NB4 (cell line): ENCODE measurements around the gene ABCC4.
A peak's percentile ranks its signal among the peaks of the same experiment; 100 is the strongest.
"Not testable (repeated sequence)": the region's sequence is repeated elsewhere in the genome, so short reads cannot be mapped to it uniquely, and the experiment has no call there.

Experiments used
- DNase-seq: peaks from one replicate; pipeline ENCODE4 v3.0.0; 2010; ENCODE audit warnings: low read depth
- H3K4me3 ChIP-seq: one replicate; pipeline ENCODE4 v1.5.1; 2011; ENCODE audit warnings: mild to moderate bottlenecking, low read depth, low read length, moderate library complexity
- CTCF ChIP-seq: IDR thresholded peaks from one replicate; pipeline ENCODE4 v1.5.1; 2012; ENCODE audit warnings: low read depth, low read length
- MAX ChIP-seq: IDR thresholded peaks from 2 replicates; pipeline ENCODE4 v1.6.1; 2011; ENCODE audit warnings: low read depth, low read length
- MYC ChIP-seq: IDR thresholded peaks from 2 replicates; pipeline ENCODE4 v1.6.1; 2011; ENCODE audit warnings: low read depth, low read length
- POLR2A ChIP-seq: IDR thresholded peaks from 2 replicates; pipeline ENCODE4 v1.6.1; 2011; ENCODE audit warnings: mild to moderate bottlenecking; ENCODE audit not compliant: insufficient read length; ENCODE audit errors: extremely low read depth

The ABCC4 gene

GRCh38 chr13:95180513-95181245 is 120.6 kb downstream of the ABCC4 start:
- DNase-seq: no peak
- H3K4me3 ChIP-seq: no peak overlapping the region
- TF ChIP-seq MAX: no peak
- TF ChIP-seq CTCF: no peak
- TF ChIP-seq POLR2A: no peak
- no peak for TF ChIP-seq MYC

- peak; percentile 9 for DNase-seq
Measured at GRCh38 chr13:95176611-95177259, 124.5 kb downstream of the ABCC4 start.

GRCh38 chr13:95174517-95174916 is 126.7 kb downstream of the ABCC4 start:
- no peak overlapping the region for H3K4me3 ChIP-seq
- no peak for DNase-seq
- TF ChIP-seq MAX (no peak), MYC (no peak), CTCF (no peak), POLR2A (no peak)

More at GRCh38 chr13:95176611-95177259, 124.5 kb downstream of the ABCC4 start:
- TF ChIP-seq POLR2A (no peak), CTCF (no peak), MYC (no peak), MAX (no peak)
- no peak overlapping the region for H3K4me3 ChIP-seq

- H3K4me3 ChIP-seq: no peak overlapping the region
- TF ChIP-seq CTCF: no peak
- TF ChIP-seq MYC: no peak
- TF ChIP-seq POLR2A: no peak
- no peak for TF ChIP-seq MAX
- DNase-seq: no peak
Measured at GRCh38 chr13:95168191-95168590, 133.1 kb downstream of the ABCC4 start.

- H3K4me3 ChIP-seq, DNase-seq: not testable (repeated sequence)
Measured at GRCh38 chr13:95167003-95167402, 134.2 kb downstream of the ABCC4 start.

GRCh38 chr13:95164830-95165229 is 136.4 kb downstream of the ABCC4 start:
- DNase-seq: no peak
- no peak for TF ChIP-seq MYC
- no peak for TF ChIP-seq POLR2A
- no peak for TF ChIP-seq MAX
- no peak for TF ChIP-seq CTCF
- H3K4me3 ChIP-seq: no peak overlapping the region
